GM19023 (cell line): Measurements from ENCODE around the gene RAB29.
"Not testable (repeated sequence)": the region's sequence is repeated elsewhere in the genome, so short reads cannot be mapped to it uniquely, and the experiment has no call there.

Source experiments
- ATAC-seq: cut with Tn5 transposase; IDR thresholded peaks from one replicate; pipeline ENCODE4 v1.9.1; 2021; ENCODE audit warnings: mild to moderate bottlenecking, moderate library complexity; ENCODE audit not compliant: unreplicated experiment

The RAB29 gene, protein sequence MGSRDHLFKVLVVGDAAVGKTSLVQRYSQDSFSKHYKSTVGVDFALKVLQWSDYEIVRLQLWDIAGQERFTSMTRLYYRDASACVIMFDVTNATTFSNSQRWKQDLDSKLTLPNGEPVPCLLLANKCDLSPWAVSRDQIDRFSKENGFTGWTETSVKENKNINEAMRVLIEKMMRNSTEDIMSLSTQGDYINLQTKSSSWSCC

DNA sequence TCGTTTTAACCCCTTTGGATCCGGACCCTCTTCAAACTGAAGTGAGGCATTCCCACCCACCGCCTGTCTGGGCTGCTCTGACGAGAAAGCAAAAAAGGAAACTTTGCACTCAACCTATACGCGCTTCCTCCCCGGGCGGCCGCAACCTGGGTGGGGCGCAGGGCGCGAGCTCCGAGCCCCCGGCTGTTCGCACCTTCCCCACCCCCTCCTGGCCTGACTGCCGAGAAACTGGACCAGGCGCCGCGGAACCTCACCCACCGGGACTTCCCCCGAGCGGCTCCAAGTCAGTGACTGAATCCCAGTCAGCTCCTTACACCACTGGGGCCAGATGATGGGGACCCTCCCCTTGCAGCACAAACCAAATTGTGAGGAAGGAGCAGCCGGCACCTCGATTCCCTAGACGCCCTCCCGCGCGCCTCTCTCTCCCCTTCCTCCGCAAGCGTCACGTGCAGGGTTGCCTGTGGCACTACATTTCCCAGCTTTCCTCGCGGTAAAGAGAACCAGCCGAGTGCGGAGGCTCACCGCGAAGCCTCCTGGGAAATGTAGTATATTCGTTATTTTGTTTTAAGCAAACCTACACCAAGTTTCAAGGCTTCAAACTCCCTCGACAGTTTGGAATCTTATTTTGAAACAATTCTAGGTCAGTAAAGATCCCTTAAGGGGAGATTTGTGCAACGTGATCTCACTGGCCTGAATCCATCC is at the start of gene RAB29:
Gene RAB29, minus strand, starts transcription at position 468 of the 702 bp plus-strand sequence. CDS start 526 bp downstream, outside the sequence.
- ATAC-seq = peak; percentile 79

DNA sequence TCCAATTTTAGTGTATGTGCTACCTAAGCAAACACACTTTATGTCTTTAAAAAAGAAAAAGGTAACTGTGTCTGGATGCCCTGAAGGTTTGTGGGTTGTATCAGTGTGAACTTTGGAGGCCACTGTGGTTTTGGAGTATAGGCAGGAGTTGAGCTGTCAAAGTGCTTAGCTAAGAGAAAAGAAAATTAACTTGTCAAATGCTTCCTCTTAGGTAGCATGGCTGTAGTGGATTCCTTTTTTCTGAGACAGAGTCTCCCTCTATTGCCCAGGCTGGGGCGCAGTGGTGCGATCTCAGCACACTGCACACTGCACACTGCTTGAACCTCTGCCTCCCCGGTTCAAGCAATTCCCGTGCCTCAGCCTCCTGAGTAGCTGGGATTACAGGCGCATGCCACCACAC is 48.9 kb upstream of the RAB29 start:
- ATAC-seq = no peak

DNA sequence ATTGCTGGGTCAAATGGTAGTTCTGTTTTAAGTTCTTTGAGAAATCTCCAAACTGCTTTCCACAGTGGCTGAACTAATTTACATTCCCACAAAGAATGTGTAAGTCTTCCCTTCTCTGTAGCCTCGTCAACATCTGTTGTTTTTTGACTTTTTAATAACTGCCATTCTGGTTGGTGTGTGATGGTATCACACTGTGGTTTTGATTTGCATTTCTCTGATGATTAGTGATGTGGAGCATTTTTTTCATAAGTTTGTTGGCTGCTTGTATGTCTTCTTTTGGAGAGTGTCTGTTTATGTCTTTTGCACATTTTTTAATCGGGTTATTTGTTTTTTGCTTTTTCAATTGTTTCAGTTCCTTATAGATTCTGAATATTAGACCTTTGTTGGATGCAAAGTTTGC is 48.0 kb upstream of the RAB29 start:
- ATAC-seq = not testable (repeated sequence)

DNA sequence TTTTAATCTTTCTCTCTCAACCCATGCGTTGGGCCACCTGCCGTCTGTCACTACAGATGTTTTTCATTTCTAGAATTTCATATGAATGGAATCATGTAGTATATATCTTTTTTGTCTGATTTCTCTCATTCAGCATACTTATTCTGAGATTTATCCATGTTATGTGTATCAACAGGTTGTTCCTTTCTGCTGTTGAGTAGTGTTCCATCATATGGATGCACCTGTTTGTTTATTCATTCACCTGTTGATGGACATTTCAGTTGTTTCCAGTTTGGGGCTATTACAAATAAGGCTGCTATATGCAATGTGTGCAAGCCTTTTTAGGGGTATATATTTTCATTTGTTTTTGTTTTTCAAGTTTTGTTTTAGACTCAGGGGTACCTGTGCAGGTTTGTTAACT is 47.1 kb upstream of the RAB29 start:
- ATAC-seq = no peak

DNA sequence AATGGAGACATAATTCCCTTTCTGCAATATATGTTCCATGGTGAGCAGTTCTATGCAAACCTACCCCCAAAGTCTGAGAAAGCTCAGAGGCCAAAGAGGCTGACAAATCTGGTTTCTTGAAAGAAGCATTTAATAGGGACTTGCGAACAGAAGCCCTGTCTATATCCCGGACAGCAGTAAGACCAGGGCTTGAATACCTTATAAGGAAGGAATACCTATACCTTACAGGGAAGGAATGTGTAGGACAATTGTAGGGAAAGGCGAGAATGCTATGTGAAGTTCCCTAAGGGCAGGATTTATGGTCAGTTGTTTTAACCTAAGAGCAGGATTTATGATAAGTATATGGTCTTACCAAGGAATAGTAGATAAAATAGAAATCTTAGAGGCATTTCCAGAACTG is 42.7 kb upstream of the RAB29 start:
- no peak for ATAC-seq

DNA sequence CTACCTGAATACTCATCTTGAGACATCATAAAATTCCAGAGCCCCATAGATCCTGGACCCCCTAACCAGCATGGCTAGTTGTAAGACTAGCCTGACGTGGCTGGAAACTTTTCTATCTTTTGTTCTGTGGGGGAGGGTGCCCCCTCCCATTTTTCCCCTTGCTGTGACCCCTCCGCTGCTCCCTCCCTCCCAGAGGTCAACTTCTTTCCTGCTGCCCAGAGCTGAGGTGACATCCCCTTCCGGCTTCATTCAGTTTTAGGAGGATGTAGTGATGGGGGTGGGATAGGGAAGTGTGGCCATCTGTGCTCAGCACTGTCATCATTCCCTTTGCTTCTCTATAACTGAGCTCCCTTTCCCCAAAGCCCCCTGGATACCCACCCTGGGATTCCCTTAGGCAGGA is 42.1 kb upstream of the RAB29 start:
- no peak for ATAC-seq

DNA sequence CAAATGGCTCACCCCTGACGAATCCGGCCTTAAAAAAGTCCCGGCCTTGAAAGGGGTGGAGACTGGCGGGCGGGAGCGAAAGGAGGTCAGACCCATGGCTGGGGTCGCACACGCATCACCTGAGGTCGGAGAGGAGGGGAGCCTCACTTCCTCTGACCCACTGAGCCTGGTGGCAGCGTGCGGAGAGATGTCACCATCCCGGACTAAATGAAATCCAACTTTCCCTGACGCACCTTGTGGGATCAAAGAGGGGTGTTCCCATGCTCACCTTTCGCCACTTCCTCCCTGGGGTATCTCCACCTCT is 38.4 kb upstream of the RAB29 start:
- ATAC-seq = no peak

DNA sequence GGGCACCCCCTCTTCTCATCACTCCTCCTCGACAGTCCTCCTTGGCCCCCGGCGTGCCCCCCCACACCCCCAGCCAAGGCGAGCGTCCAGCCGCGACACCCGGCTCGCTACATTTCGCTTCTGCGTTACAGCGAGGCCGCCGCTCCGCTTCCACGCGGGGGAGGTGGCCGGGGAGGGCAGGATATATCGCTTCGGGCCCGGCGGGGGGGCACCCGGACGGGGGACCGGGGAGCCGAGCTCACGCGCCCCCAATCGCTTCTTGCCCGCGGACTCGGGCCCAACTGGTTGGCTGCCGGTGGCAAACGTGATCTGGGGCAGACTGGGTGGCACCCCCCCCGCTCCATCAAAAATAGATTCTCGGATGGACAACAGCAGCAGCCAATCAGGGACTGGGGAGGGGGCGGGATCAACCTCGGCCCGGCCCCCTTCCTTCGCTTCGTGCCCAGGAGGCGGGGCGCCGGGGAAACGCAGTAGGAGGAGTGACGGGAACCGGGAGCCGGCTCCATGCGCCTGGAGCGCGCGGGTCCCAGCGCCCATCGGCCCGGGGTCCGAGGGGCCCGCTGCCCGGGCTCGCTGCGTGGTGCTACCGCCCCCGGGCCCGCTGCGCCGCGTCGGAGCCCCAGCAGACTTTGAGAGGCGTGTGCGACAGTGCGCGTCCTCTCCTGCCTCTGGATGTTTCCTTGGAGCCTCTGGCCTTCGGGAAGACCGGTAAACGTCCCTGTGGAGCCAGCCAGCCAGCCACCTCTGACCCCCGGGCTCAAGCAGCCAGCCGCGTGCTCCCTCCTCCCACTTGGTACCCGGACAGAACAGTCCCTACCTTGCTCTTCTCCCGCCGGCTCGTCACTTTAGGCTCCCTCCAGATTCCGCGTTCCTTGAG is 37.8 kb upstream of the RAB29 start, which contains the start of gene SLC41A1:
Gene SLC41A1, minus strand, starts transcription at position 321 of the 877 bp plus-strand sequence. CDS start 2,757 bp downstream, outside the sequence.
- ATAC-seq = peak; percentile 84

DNA sequence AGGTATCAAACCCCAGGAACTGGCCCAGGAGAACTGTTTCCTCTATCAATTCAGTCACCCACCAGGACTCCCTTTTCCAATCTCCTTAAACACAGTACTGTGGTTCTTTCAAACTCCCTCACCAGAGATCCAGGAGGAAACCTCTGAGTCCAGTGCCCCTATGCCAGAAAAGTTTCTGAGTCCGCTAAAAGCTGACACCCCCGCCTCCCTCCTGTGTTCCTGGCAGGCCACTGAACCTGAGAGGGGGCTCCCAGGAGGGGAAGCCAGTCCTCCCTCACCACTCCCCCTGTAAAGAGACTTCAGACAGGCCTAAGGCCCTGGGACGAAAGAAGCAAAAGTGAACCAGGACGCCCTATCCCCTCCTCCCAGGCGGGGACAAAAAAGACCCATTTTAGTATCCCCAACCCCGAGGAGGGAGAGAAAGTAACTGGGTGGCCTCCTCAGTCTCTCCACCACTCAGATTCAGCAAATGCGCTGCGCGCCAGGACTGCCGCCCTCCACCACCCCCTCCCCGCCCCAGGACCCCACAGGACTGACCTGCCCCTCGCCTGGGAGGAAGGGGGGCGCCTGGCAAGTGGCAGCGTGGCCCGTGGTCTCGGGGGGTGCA is 37.1 kb upstream of the RAB29 start:
- ATAC-seq = peak; percentile 12

DNA sequence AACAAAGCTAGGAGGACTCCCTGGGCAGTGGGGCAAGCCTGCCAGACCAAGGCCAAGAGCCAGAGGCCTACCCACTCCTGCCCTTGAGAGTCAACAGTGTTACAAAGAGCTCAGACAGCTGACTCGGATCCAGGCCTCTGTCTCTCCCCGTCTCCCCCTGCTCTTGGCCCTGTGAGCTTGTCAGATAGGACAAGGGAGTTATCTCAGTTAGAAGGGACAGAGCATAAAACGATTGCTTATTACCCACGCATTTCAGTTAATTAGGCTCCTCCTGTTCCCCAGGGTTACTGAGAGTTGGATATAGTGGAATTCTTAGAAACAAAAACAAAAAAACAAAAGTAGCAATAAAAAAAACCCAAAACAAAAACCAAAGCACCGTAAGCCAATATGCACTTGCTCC is 36.4 kb upstream of the RAB29 start:
- no peak for ATAC-seq

DNA sequence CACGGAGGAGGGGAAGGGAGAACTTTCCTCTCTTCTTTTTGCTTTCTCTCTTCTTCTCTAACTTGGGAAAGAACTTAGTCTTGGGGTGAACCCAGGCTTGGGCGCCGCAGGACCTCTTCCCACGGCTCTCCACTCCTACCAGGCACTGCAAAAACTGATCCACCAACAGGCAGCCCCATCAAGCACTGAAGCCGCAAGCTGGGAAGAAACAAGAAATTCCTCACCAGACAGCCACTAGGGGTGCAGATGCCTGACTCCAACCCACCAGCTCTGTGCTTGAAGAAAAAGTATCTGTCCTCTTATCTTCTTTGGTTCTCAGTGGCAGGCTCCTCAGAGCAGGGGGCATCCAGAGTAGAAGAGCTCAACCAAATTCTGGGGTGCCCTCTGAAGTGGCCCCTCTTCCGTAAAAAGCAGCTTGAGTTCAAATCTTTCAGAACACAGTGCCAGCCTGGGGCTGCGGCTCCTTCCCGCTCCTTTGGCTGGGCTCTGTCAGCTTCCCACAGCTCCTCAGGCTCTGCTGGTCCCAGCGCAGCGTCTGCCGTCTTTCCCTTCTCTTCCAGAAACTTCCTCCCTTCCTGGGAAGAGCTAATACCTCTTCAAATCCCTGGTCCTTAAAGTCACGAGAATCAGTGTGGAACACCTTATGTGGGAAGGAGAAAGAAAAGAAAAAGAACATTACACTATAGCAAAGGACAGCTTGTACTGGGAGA is 35.3 kb upstream of the RAB29 start:
- no peak for ATAC-seq

DNA sequence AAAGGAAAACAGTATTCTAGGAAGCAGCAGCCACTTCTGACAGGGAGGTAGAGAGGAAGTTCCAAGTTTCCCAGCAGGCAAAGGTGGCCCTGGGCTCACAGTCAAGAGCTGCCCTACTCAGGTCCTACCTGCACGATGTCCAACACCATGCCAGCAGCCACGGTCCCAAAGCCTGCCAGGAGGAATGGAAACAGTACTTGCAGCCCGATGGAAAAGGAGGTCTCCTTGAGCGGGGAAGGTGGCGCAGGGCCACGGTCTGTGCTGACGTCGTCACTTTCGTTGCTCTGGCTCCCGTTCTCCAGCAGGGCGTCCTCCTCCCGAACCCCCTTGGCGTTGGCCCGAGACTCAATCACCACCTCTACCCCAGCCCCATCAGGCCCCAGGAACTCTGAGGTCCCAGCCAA is 34.7 kb upstream of the RAB29 start:
- ATAC-seq = no peak

DNA sequence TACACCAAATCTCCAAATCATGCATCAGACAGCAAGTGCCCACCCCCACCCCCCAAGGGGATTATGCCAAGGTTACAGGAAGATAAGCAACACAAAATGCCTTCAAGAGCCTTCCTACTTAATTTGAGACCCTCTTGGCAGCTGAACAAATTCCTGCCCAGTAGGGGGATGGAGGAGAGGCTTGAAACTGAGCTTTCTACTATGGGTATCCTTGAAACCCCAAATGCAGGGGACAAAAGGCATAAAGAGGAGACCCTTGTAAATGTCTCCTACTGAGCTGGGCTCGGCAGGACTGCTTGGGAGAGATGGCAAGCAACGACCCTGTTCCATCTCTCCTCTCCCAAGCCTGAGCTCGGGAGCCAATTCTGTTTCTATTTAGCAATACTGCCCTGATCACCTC is 34.2 kb upstream of the RAB29 start:
- ATAC-seq = no peak

DNA sequence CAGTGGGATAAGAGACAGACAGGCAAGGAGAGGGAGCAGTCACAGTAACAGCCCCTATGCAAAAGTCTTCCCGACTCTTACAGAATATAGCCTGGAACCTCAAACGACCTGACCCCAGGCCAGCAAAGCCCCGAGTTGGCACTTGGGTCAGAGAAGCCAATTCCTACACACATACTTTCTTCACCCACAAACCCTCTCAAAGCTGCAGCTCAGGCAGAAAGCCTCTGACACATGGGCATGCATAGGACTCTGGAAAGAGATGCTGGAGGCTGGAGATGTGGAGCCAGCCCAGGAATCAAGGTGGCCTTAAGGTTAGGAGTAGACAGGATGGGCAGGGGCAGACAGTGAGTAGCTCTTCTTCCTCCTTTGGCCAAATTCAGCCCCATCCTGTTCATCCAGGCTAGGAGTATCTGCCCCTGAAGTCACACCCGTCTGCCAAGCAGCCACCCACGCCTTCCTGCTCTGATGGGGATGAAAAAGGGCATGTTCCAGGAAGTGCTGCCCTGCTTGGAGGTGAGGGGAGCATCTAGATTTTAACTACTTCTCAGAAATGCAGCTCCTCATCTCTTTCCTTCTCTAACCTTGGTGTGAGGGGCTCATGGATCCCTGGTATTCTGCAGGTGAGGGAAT is 29.9 kb upstream of the RAB29 start:
- no peak for ATAC-seq

DNA sequence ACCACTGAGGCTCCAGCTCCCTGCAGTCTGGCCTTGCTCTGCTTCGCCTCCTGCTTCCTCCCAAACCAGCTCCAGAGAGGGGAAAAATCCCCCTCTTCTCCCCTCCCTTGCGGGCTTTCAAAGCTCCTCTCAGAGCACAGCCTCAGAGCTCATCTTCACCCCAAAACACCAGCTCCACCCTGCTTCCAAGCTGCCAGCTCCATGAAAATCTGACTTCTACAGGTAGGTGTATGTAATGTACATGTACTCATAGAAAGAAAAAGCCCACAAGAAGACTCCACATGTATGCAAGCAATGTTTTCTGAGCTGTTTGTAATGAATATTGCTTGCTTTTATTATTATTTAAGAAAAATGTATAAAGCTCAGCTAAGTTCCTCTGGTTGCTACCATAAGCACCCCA is 29.3 kb upstream of the RAB29 start:
- ATAC-seq = no peak

DNA sequence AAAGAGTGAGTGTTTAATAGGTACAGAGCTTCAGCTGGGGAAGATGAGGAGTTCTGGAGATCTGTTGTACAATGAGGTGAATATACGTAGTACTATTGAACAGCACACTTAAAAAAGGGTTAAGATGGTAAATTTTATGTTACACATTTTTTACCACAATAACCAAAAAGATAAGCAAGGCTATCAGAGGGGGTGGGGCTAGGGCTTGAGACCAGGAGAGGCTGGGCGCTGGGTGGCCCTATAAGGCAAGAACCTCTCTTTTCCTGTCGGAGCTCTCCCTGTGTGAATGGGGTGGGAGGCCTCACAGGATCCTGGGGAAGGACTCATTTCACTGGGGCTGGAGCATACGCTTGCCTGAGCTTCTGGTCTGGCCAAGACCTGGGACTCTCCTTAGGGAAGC is 28.7 kb upstream of the RAB29 start:
- ATAC-seq = no peak

DNA sequence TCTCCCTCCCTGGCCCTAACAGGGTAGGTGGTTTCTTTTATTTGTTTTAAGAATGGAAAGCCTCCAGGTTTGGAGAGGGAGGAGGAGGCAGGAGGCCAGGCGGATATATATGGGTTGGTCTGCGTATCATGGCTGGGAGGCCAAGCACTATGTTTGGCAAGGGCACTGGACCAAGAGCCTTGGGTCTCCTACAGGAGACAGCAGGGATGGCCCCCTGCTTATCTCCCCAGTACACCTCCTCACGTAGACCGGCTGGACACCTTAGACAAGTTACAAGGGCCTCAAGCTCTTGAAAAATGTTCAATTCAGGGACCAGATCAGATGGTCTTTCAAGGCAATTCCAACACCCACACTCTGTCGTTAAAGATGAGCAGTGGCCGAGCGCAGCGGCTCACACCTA is 26.8 kb upstream of the RAB29 start:
- ATAC-seq = no peak

DNA sequence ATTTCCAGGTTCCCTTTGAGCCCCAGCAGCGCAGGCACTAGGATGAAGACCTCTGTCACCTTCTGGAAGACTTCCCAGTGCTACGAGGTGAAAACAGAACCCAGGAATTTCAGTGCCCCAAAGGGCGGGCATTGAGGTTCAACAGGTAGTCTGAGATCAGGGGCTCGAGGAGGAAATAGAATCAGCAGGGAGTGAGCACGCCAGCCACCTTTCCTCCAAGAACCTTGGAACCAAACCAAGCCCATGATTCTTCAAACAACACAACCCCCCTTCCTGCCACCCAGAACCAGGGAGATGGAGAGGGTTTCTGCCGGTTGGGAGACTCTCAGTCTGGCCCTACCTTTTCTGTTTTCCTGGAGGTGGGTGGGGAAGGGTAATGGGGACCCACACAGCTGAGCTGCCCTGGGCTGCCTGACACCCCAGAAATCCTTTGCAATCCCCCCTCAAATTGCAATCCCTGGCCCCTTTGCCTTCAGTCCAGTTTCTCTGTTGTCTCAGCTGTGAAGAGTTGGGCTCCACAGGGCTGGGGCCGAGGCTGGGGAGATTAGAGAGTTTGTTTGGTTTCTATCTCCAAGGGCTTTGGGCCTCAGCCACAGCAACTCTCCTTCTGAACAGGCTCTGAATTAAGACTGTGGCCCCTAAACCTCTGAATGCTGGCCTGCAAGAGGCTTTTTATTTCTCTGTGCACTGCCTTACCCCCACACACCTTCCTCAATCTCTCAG is 25.9 kb upstream of the RAB29 start:
- ATAC-seq = no peak

DNA sequence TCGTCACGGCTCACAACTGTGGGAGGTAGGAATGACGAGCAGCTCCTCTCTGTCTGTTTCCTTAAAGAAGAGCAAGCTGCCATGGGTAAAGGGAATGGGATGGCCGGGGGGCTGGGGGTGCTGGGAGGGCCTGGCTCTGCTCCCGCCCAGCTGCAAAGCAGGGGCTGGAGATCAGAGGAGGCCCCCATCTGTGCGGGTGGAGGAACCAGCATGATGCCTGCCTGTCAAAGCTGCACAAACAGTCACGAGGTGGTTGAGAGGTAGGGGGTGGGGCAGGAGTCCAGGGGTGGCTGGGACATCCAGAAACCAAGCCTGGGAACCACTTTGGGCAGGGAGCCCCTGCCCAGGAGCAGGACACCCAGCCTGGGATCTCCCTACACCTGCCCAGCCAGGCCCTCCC is 25.1 kb upstream of the RAB29 start:
- no peak for ATAC-seq

DNA sequence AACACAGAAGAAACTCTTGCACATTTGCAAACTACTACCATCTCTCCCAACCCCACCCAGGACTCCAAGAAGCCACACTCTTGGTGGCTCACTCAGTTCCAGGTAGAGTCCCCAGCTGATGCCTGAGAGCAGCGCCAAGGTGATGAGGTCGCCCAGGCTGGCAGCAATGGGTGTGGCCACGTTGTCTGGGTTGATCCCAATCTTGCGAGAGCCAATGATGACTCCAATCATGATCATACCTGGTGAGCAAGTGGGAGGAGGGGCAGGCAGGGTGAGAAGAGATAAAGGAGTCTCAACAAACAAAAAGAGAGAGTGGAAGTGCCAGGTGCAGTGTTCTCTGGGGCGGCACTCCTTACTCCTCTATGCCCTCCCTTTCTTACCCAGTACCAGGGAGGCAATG is 23.3 kb upstream of the RAB29 start:
- ATAC-seq = no peak
